ENCODE data around the gene ZNRF3.
"Not testable (repeated sequence)": the region's sequence is repeated elsewhere in the genome, so short reads cannot be mapped to it uniquely, and the experiment has no call there.

The ZNRF3 gene

GRCh38 chr22:28838971-28839370 lies 44.4 kb upstream of the ZNRF3 start:
- Histone ChIP-seq H4K20me1 (ENCODE audit: low read depth, low read length) (no peaks in the 10 kb centered on the region), H3F3A (ENCODE audit: insufficient read depth) (no peaks in the 10 kb centered on the region), H3K27me3 (ENCODE audit: low read length) (no peaks in the 10 kb centered on the region), H3K9me2 (replicated peaks; ENCODE audit: insufficient read depth, low read length) (no peaks in the 10 kb centered on the region), H3K9me3 (ENCODE audit: insufficient read depth, low read length) (no peaks in the 10 kb centered on the region), H3K27ac (ENCODE audit: low read depth, low read length) (no peak overlapping the region), H3K4me2 (ENCODE audit: low read depth, low read length, poor library complexity, severe bottlenecking) (no peak overlapping the region), H3K4me3 (ENCODE audit: insufficient read depth, low read length, poor library complexity, severe bottlenecking) (no peak overlapping the region), H3K9ac (ENCODE audit: low read length) (no peak overlapping the region), H3K36me3 (ENCODE audit: low read length) (no peaks in the 10 kb centered on the region), H3K79me2 (ENCODE audit: insufficient read depth, low read length) (no peaks in the 10 kb centered on the region), H2AFZ (ENCODE audit: low read depth, low read length, severe bottlenecking) (no peak overlapping the region)
- no peak for TF ChIP-seq EZH2phosphoT487 (conservative IDR thresholded peaks at IDR 0.05; ENCODE audit: low read length)
- TF ChIP-seq CTCF (IDR thresholded peaks at IDR 0.05; ENCODE audit: insufficient read depth, low read length, poor library complexity, severe bottlenecking) = no peak

GRCh38 chr22:28841111-28841510 lies 42.3 kb upstream of the ZNRF3 start:
- Histone ChIP-seq H3K9me2 (replicated peaks; ENCODE audit: insufficient read depth, low read length) (no peaks in the 10 kb centered on the region), H3K27me3 (ENCODE audit: low read length) (no peaks in the 10 kb centered on the region), H3K27ac (ENCODE audit: low read depth, low read length) (no peak overlapping the region), H3K9me3 (ENCODE audit: insufficient read depth, low read length) (no peaks in the 10 kb centered on the region), H3K4me3 (ENCODE audit: insufficient read depth, low read length, poor library complexity, severe bottlenecking) (no peak overlapping the region), H4K20me1 (ENCODE audit: low read depth, low read length) (no peaks in the 10 kb centered on the region), H3F3A (ENCODE audit: insufficient read depth) (no peaks in the 10 kb centered on the region), H3K4me2 (ENCODE audit: low read depth, low read length, poor library complexity, severe bottlenecking) (no peak overlapping the region), H3K36me3 (ENCODE audit: low read length) (no peaks in the 10 kb centered on the region), H2AFZ (ENCODE audit: low read depth, low read length, severe bottlenecking) (no peak overlapping the region), H3K9ac (ENCODE audit: low read length) (no peak overlapping the region), H3K79me2 (ENCODE audit: insufficient read depth, low read length) (no peaks in the 10 kb centered on the region)
- TF ChIP-seq CTCF (IDR thresholded peaks at IDR 0.05; ENCODE audit: insufficient read depth, low read length, poor library complexity, severe bottlenecking) (no peak), EZH2phosphoT487 (conservative IDR thresholded peaks at IDR 0.05; ENCODE audit: low read length) (no peak)

- no peak overlapping the region for H2AFZ ChIP-seq (ENCODE audit: low read depth, low read length, severe bottlenecking)
- H3K36me3 ChIP-seq (ENCODE audit: low read length) = no peaks in the 10 kb centered on the region
- H3K27ac ChIP-seq (ENCODE audit: low read depth, low read length) = no peak overlapping the region
- TF ChIP-seq CTCF (IDR thresholded peaks at IDR 0.05; ENCODE audit: insufficient read depth, low read length, poor library complexity, severe bottlenecking) (no peak), EZH2phosphoT487 (conservative IDR thresholded peaks at IDR 0.05; ENCODE audit: low read length) (no peak)
- no peaks in the 10 kb centered on the region for H3K27me3 ChIP-seq (ENCODE audit: low read length)
- H4K20me1 ChIP-seq (ENCODE audit: low read depth, low read length) = no peaks in the 10 kb centered on the region
- H3K4me2 ChIP-seq (ENCODE audit: low read depth, low read length, poor library complexity, severe bottlenecking) = no peak overlapping the region
- no peaks in the 10 kb centered on the region for H3K79me2 ChIP-seq (ENCODE audit: insufficient read depth, low read length)
- H3K4me3 ChIP-seq (ENCODE audit: insufficient read depth, low read length, poor library complexity, severe bottlenecking) = no peak overlapping the region
- H3K9me2 ChIP-seq (replicated peaks; ENCODE audit: insufficient read depth, low read length) = no peaks in the 10 kb centered on the region
- H3F3A ChIP-seq (ENCODE audit: insufficient read depth) = no peaks in the 10 kb centered on the region
- no peaks in the 10 kb centered on the region for H3K9me3 ChIP-seq (ENCODE audit: insufficient read depth, low read length)
- H3K9ac ChIP-seq (ENCODE audit: low read length) = no peak overlapping the region
Observed at GRCh38 chr22:28843633-28844032, 39.7 kb upstream of the ZNRF3 start.

- not testable (repeated sequence) for H4K20me1 ChIP-seq (ENCODE audit: low read depth, low read length); H3K27ac ChIP-seq (ENCODE audit: low read depth, low read length); H3K4me3 ChIP-seq (ENCODE audit: insufficient read depth, low read length, poor library complexity, severe bottlenecking); H3K4me2 ChIP-seq (ENCODE audit: low read depth, low read length, poor library complexity, severe bottlenecking); H3K9me3 ChIP-seq (ENCODE audit: insufficient read depth, low read length); H3K27me3 ChIP-seq (ENCODE audit: low read length); H3K36me3 ChIP-seq (ENCODE audit: low read length); H3K9me2 ChIP-seq (replicated peaks; ENCODE audit: insufficient read depth, low read length); H2AFZ ChIP-seq (ENCODE audit: low read depth, low read length, severe bottlenecking); H3K79me2 ChIP-seq (ENCODE audit: insufficient read depth, low read length); H3K9ac ChIP-seq (ENCODE audit: low read length); H3F3A ChIP-seq (ENCODE audit: insufficient read depth)
Observed at GRCh38 chr22:28844277-28844676, 39.1 kb upstream of the ZNRF3 start.

All from SU-DHL-6 (cell line).